Sigmoid colon (tissue), 4 donors: ENCODE results near the gene ADORA2A.
A peak's percentile ranks its signal among the peaks of the same experiment; 100 is the strongest.

ENCODE experiments used
- EP300 ChIP-seq, 4 donors: sonication (generic); formaldehyde crosslinking; IDR thresholded peaks; one replicate each; pipeline ENCODE4 v1.6.1; 2017; ENCODE audit warnings: antibody characterized with exemption in 4 of 4
- POLR2A ChIP-seq, 2 donors: fragments of 450-650 bp; IDR thresholded peaks; one replicate each; pipeline ENCODE4 v1.6.1; 2016; ENCODE audit warnings: antibody characterized with exemption in 2 of 2, mild to moderate bottlenecking in 2 of 2, moderate library complexity in 2 of 2
- POLR2AphosphoS5 ChIP-seq, 4 donors: sonication (generic); formaldehyde crosslinking; IDR thresholded peaks; one replicate each; pipeline ENCODE4 v1.6.1; 2017; ENCODE audit warnings: antibody characterized with exemption in 4 of 4
- TF ChIP-seq, protein P1 (sequence below), 4 experiments: fragments of 450-650 bp in 3 of 4; fragments of 200-600 bp in 1 of 4; IDR thresholded peaks; one replicate each; pipeline ENCODE4 v1.5.1; 2016 to 2019; ENCODE audit warnings: antibody characterized with exemption in 4 of 4, mild to moderate bottlenecking in 3 of 4, moderate library complexity in 2 of 4

DNA sequence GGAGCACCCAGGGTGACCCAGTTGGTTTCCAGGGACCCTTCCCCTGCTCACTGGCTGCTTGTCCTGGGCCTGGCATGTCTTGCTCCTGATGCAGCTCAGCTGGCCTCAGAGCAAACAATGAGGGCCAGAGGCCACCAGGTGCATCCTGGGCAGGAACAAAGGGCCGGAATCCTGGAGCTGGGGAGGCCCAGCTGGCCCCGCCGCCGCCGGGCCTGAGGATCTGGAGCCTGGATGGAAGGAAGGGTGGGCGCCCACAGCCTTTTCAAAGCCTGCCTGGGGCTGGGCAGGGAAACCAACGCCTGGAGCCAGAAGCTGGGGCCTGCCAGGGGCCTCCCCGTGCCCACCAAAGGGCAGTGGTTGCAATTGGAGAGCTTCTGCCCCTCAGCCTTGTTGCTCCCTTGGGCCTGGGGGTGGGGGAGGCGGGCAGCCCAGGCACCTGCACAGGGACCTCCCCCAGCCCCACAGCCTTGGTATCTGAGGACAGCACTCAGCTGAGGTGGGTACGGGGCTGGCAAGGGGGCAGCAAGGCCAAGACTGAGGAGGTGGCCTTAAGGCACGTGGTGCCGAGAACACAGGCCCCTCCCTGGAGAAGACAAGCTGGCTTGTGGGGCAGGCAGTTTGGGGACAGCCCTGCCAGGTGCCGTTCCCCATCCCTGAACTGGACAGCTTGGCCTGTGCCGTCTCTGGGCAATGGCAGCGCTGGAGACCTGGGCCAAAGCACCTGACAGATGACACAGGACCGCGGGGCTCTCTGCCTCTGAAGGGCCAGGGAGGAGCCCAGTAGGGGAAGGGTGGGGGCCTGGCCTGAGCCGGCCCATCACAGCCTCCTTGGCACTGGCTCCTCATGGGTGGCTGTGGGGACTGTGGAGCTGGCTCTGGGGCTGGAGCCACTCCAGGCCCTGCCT is 7.1 kb upstream of the ADORA2A start:
- TF ChIP-seq POLR2AphosphoS5 (IDR thresholded peaks at IDR 0.05) (peak in 2 of 4 donors; percentile 48 to 57), POLR2A (IDR thresholded peaks at IDR 0.05) (no peak), EP300 (IDR thresholded peaks at IDR 0.05) (no peak)
- TF ChIP-seq, protein P1, sequence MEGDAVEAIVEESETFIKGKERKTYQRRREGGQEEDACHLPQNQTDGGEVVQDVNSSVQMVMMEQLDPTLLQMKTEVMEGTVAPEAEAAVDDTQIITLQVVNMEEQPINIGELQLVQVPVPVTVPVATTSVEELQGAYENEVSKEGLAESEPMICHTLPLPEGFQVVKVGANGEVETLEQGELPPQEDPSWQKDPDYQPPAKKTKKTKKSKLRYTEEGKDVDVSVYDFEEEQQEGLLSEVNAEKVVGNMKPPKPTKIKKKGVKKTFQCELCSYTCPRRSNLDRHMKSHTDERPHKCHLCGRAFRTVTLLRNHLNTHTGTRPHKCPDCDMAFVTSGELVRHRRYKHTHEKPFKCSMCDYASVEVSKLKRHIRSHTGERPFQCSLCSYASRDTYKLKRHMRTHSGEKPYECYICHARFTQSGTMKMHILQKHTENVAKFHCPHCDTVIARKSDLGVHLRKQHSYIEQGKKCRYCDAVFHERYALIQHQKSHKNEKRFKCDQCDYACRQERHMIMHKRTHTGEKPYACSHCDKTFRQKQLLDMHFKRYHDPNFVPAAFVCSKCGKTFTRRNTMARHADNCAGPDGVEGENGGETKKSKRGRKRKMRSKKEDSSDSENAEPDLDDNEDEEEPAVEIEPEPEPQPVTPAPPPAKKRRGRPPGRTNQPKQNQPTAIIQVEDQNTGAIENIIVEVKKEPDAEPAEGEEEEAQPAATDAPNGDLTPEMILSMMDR (IDR thresholded peaks at IDR 0.05) = no peak
